ENCODE results near the gene TTC3. TPM values are rescaled to one million over a fixed set of nuclear protein-coding genes. Genes with fewer than 3 reads are reported as not detected.

The TTC3 gene
- total RNA-seq, 1 experiment from 2014 or later: 121 TPM

DNA sequence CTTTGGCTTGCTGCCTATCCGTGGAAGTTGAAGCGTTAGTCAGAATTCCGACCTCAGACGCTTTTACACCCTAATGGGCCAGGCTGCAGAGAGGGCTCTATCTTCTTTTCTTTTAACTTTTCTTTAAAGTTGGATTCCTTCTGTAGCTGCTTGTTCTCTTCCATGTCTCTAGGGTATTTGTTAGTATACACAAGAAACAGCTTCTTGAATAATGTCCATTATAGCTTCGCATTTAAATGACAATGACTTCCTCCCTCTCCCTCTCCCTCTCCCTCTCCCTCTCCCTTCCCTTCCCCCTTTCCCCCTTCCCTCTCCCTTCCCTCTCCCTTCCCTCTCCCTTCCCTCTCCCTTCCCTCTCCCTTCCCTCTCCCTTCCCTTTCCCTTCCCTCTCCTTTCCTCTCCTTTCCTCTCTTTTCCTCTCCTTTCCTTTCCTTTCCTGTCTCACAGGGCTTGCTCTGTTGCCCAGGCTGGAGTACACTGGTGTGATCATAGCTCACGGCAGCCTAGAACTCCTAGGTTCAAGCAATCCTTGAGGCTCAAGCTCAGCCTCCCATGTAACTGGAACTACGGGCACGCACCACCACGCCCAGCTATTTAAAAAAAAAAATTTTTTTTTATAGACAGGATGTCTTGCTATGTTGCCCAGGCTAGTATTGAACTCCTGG, 33.5 kb upstream of the TTC3 start:
- no peaks in the 10 kb centered on the region for H3F3A ChIP-seq (ENCODE audit: low read length, unreplicated experiment)
- ATAC-seq (no peak), DNase-seq (no peak)
- H4K20me1 ChIP-seq (ENCODE audit: low read length): no peaks in the 10 kb centered on the region
- H3K4me1 ChIP-seq (ENCODE audit: insufficient read depth, low read length): no peaks in the 10 kb centered on the region
- no peaks in the 10 kb centered on the region for H3K79me2 ChIP-seq (ENCODE audit: low read length)
- no peak overlapping the region for H3K4me2 ChIP-seq (ENCODE audit: low read length)
- TF ChIP-seq EZH2phosphoT487 (IDR thresholded peaks at IDR 0.05; ENCODE audit: borderline replicate concordance, low read length) (no peak), EZH2 (IDR thresholded peaks at IDR 0.05; ENCODE audit: low read length, unreplicated experiment) (no peak)
- TF ChIP-seq, protein P1, sequence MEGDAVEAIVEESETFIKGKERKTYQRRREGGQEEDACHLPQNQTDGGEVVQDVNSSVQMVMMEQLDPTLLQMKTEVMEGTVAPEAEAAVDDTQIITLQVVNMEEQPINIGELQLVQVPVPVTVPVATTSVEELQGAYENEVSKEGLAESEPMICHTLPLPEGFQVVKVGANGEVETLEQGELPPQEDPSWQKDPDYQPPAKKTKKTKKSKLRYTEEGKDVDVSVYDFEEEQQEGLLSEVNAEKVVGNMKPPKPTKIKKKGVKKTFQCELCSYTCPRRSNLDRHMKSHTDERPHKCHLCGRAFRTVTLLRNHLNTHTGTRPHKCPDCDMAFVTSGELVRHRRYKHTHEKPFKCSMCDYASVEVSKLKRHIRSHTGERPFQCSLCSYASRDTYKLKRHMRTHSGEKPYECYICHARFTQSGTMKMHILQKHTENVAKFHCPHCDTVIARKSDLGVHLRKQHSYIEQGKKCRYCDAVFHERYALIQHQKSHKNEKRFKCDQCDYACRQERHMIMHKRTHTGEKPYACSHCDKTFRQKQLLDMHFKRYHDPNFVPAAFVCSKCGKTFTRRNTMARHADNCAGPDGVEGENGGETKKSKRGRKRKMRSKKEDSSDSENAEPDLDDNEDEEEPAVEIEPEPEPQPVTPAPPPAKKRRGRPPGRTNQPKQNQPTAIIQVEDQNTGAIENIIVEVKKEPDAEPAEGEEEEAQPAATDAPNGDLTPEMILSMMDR (conservative IDR thresholded peaks at IDR 0.05; ENCODE audit: low read depth, low read length): no peak
- intact Hi-C loops (cut with micrococcal nuclease): no loop called here
- BruUV-seq (replicated peaks): no TSS peak
- H3K9me2 ChIP-seq (replicated peaks; ENCODE audit: low read length): no peaks in the 10 kb centered on the region
- H3K27ac ChIP-seq (ENCODE audit: low read length): no peak overlapping the region
- no peaks in the 10 kb centered on the region for H3K36me3 ChIP-seq (ENCODE audit: low read depth, low read length)
- no peaks in the 10 kb centered on the region for H3K27me3 ChIP-seq (ENCODE audit: low read length)
- H2AFZ ChIP-seq (ENCODE audit: low read length): no peak overlapping the region
- POLR2A ChIA-PET (ENCODE audit: unreplicated experiment): no interaction called here
- H3K9ac ChIP-seq (ENCODE audit: low read length): no peak overlapping the region
- H3K4me3 ChIP-seq (ENCODE audit: low read length): no peak overlapping the region
- H3K9me3 ChIP-seq (ENCODE audit: low read length): no peaks in the 10 kb centered on the region
- CTCF ChIA-PET: no interaction called here

DNA sequence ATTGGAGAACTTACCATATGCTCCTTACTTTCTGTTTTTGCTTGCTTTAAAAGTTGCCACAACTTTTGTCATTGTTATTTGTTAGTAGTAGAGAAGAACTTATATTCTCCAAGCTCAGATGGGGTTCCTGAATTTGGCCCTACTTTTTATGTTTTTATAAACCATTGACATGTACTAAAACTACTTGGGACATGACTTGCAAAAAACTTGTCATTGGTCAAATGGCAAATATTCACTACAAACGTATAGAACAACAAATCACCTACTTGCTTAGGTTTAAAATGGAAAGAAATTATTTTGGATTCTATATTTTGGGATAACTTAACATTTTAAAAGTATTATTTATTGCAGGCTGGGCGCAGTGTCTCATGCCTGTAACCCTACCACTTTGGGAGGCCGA, 32.8 kb upstream of the TTC3 start:
- DNase-seq: no peak
- BruUV-seq (replicated peaks): no TSS peak
- POLR2A ChIA-PET (ENCODE audit: unreplicated experiment): no interaction called here

DNA sequence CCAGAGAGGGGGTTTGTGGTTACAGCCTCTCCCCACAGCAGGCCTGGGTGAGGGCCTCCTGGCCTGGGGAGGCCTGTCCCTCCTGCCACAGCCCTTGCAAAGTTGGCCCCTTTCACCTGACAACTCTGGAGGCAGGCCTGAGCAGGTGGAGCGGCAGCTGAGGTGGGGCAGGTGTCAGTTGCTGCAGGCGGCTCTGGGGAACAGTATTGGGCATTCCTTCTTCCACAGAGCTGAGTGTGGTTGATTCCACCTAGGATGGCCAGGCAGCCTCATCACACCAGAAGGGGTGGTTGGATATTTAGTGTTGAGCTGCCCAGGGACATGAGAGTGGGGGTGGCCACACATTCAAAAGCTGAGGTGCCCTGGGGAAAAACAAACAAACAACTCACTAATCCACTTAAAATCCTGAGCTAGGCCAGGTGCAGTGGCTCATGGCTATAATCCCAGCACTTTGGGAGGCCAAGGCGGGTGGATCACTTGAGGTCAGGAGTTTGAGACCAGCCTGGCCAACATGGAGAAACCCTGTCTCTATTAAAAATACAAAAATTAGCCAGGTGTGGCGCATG, 31.3 kb upstream of the TTC3 start:
- H3K36me3 ChIP-seq (ENCODE audit: low read depth, low read length): no peaks in the 10 kb centered on the region
- no peak overlapping the region for H3K4me2 ChIP-seq (ENCODE audit: low read length)
- no peaks in the 10 kb centered on the region for H3K9me3 ChIP-seq (ENCODE audit: low read length)
- TF ChIP-seq EZH2phosphoT487 (IDR thresholded peaks at IDR 0.05; ENCODE audit: borderline replicate concordance, low read length): no peak
- TF ChIP-seq, protein P1 (conservative IDR thresholded peaks at IDR 0.05; ENCODE audit: low read depth, low read length): no peak
- TF ChIP-seq EZH2 (IDR thresholded peaks at IDR 0.05; ENCODE audit: low read length, unreplicated experiment): no peak
- ATAC-seq (no peak), DNase-seq (no peak)
- BruUV-seq (replicated peaks): no TSS peak
- H3K27me3 ChIP-seq (ENCODE audit: low read length): no peaks in the 10 kb centered on the region
- no peaks in the 10 kb centered on the region for H3K79me2 ChIP-seq (ENCODE audit: low read length)
- intact Hi-C loops (cut with micrococcal nuclease): no loop called here
- H3K4me1 ChIP-seq (ENCODE audit: insufficient read depth, low read length): peaks cover 8% of the 10 kb centered on the region
- no peak overlapping the region for H3K9ac ChIP-seq (ENCODE audit: low read length)
- no peak overlapping the region for H2AFZ ChIP-seq (ENCODE audit: low read length)
- no peaks in the 10 kb centered on the region for H3F3A ChIP-seq (ENCODE audit: low read length, unreplicated experiment)
- no peak overlapping the region for H3K27ac ChIP-seq (ENCODE audit: low read length)
- no peak overlapping the region for H3K4me3 ChIP-seq (ENCODE audit: low read length)
- ChIA-PET CTCF (no interaction called here), POLR2A (ENCODE audit: unreplicated experiment) (no interaction called here)
- no peaks in the 10 kb centered on the region for H3K9me2 ChIP-seq (replicated peaks; ENCODE audit: low read length)
- no peaks in the 10 kb centered on the region for H4K20me1 ChIP-seq (ENCODE audit: low read length)

More for the DNA sequence above, 32.8 kb upstream of the TTC3 start:
- TF ChIP-seq EZH2 (IDR thresholded peaks at IDR 0.05; ENCODE audit: low read length, unreplicated experiment) (no peak), EZH2phosphoT487 (IDR thresholded peaks at IDR 0.05; ENCODE audit: borderline replicate concordance, low read length) (no peak)
- TF ChIP-seq, protein P1 (conservative IDR thresholded peaks at IDR 0.05; ENCODE audit: low read depth, low read length): no peak
- Histone ChIP-seq H3K9ac (ENCODE audit: low read length) (no peak overlapping the region), H3K9me3 (ENCODE audit: low read length) (no peaks in the 10 kb centered on the region), H3K27me3 (ENCODE audit: low read length) (no peaks in the 10 kb centered on the region), H3K9me2 (replicated peaks; ENCODE audit: low read length) (no peaks in the 10 kb centered on the region), H2AFZ (ENCODE audit: low read length) (no peak overlapping the region), H3F3A (ENCODE audit: low read length, unreplicated experiment) (no peaks in the 10 kb centered on the region), H3K4me3 (ENCODE audit: low read length) (no peak overlapping the region), H3K79me2 (ENCODE audit: low read length) (no peaks in the 10 kb centered on the region), H3K36me3 (ENCODE audit: low read depth, low read length) (no peaks in the 10 kb centered on the region), H3K4me2 (ENCODE audit: low read length) (no peak overlapping the region), H4K20me1 (ENCODE audit: low read length) (no peaks in the 10 kb centered on the region), H3K4me1 (ENCODE audit: insufficient read depth, low read length) (no peaks in the 10 kb centered on the region), H3K27ac (ENCODE audit: low read length) (no peak overlapping the region)
- intact Hi-C loops (cut with micrococcal nuclease): no loop called here
- CTCF ChIA-PET: no interaction called here
- ATAC-seq: no peak
